ENCODE results near the gene IQGAP3. TPM values are rescaled to one million over a fixed set of nuclear protein-coding genes. Genes with fewer than 3 reads are reported as not detected.
A peak's percentile ranks its signal among the peaks of the same experiment; 100 is the strongest.

IQGAP3 gene
- total and polyA plus RNA-seq, 2 experiments from 2014 or later: 11.9 to 31.8 TPM

GRCh38 chr1:156549390-156549789 lies 23.0 kb downstream of the IQGAP3 start:
- H3K9me3 Mint-ChIP-seq: no peaks in the 10 kb centered on the region
- Histone ChIP-seq H3K27me3 (ENCODE audit: insufficient read depth) (no peaks in the 10 kb centered on the region), H3F3A (replicated peaks; ENCODE audit: low read depth) (no peaks in the 10 kb centered on the region), H3K4me2 (no peak overlapping the region), H3K4me3 (no peak overlapping the region), H3K27ac (ENCODE audit: low read depth) (no peak overlapping the region), H4K20me1 (replicated peaks; ENCODE audit: insufficient read depth) (no peaks in the 10 kb centered on the region; the same call in 1 of the 2 replicates), H3K9me2 (ENCODE audit: insufficient read depth) (no peaks in the 10 kb centered on the region), H3K79me2 (replicated peaks; ENCODE audit: insufficient read depth) (no peaks in the 10 kb centered on the region), H3K4me1 (ENCODE audit: insufficient read depth) (no peaks in the 10 kb centered on the region), H3K36me3 (ENCODE audit: insufficient read depth) (peaks cover under 1% of the 10 kb centered on the region; the same call in 1 of the 2 replicates), H2AFZ (no peak overlapping the region)
- H3K36me3 Mint-ChIP-seq (ENCODE audit: low read depth): peaks cover 18% of the 10 kb centered on the region
- no peak overlapping the region for H3K27ac Mint-ChIP-seq
- H3K4me3 Mint-ChIP-seq: no peak overlapping the region
- DNase-seq (ENCODE audit: low spot score): peak; percentile 50
- TF ChIP-seq ZNF462 (CRISPR knock-in tag; IDR thresholded peaks at IDR 0.05) (no peak), JUNB (IDR thresholded peaks at IDR 0.05; ENCODE audit: unreplicated experiment) (no peak), ZNF114 (CRISPR knock-in tag; IDR thresholded peaks at IDR 0.05) (no peak), EZH2 (IDR thresholded peaks at IDR 0.05; ENCODE audit: low read depth, unreplicated experiment) (no peak), STAT1 (IDR thresholded peaks at IDR 0.05; ENCODE audit: unreplicated experiment) (no peak), POLR2AphosphoS5 (IDR thresholded peaks at IDR 0.05; ENCODE audit: low read depth) (no peak), ZNF331 (CRISPR knock-in tag; IDR thresholded peaks at IDR 0.05; ENCODE audit: low read depth) (no peak), CTCF (conservative IDR thresholded peaks at IDR 0.05; ENCODE audit: low read depth in 2 of 2) (peak; percentile 44 to 50), CREB1 (CRISPR knock-in tag; IDR thresholded peaks at IDR 0.05; ENCODE audit: low read depth) (no peak)
- peak; percentile 88 for ATAC-seq
- peaks cover 5% of the 10 kb centered on the region for H3K27me3 Mint-ChIP-seq (ENCODE audit: insufficient read depth, low read depth, poor library complexity)
- no peaks in the 10 kb centered on the region for H3K4me1 Mint-ChIP-seq

All from GM23338 (cell line).